Activated CD4-positive, alpha-beta memory T cell treated with anti-CD3 and anti-CD28 coated beads, Interleukin-2, amount 10 ng/mL, durations not matched to agents 7 days and 5 days (primary cell): ENCODE data around the gene MCUB. TPM values are rescaled to one million over a fixed set of nuclear protein-coding genes. Genes with fewer than 3 reads are reported as not detected.
"Not testable (repeated sequence)": the region's sequence is repeated elsewhere in the genome, so short reads cannot be mapped to it uniquely, and the experiment has no call there.

ENCODE experiments used
- CTCF ChIA-PET: fragments of 350-600 bp; sonication (Branson Sonifier 250); formaldehyde crosslinking; loops from one replicate; lab custom pipeline; 2021; ENCODE audit warnings: antibody characterized with exemption, inconsistent platforms; lab: Charles Lee
- POLR2A ChIA-PET: fragments of 350-600 bp; sonication (Branson Sonifier 250); formaldehyde crosslinking; loops from one replicate; lab custom pipeline; 2021; ENCODE audit warnings: antibody characterized with exemption; lab: Charles Lee
- DNase-seq: peaks from one replicate; pipeline ENCODE4 v3.0.0-alpha.2; 2020
- H3K27ac Mint-ChIP-seq: one replicate; pipeline ENCODE4 v1.8.0; 2021; ENCODE audit warnings: mild to moderate bottlenecking, mixed read lengths
- H3K27me3 Mint-ChIP-seq: one replicate; pipeline ENCODE4 v1.8.0; 2021; ENCODE audit warnings: mixed read lengths
- H3K36me3 Mint-ChIP-seq: one replicate; pipeline ENCODE4 v1.8.0; 2021; ENCODE audit warnings: low read depth, mixed read lengths
- H3K4me1 Mint-ChIP-seq: one replicate; pipeline ENCODE4 v1.8.0; 2021; ENCODE audit warnings: mixed read lengths
- H3K4me3 Mint-ChIP-seq: one replicate; pipeline ENCODE4 v1.8.0; 2021; ENCODE audit warnings: mild to moderate bottlenecking, mixed read lengths
- H3K9me3 Mint-ChIP-seq: one replicate; pipeline ENCODE4 v1.8.0; 2021; ENCODE audit warnings: mixed read lengths
- total RNA-seq, 2 experiments: library from RNA; stranded (reverse); gene quantifications; one replicate each; pipeline ENCODE4 v1.2.3, GENCODE V29; 2021

The MCUB gene
- 10 to 100 TPM; 90.6 to 96.9 TPM for total RNA-seq

- DNase-seq, result peak; percentile 95
- peaks cover 49% of the 10 kb centered on the region for H3K4me1 Mint-ChIP-seq
- H3K27me3 Mint-ChIP-seq, result no peaks in the 10 kb centered on the region
- H3K27ac Mint-ChIP-seq, result peak within 1 kb of the TSS; percentile 94
- H3K9me3 Mint-ChIP-seq, result peaks cover 2% of the 10 kb centered on the region
- H3K36me3 Mint-ChIP-seq, result peaks cover 44% of the 10 kb centered on the region
- H3K4me3 Mint-ChIP-seq, result peak within 1 kb of the TSS; percentile 92
- ChIA-PET POLR2A (interaction anchor here (0.6 to 5.1 kb wide), 32 partner anchors 10 to 912 kb away, joined by 3 to 58 read pairs (median 5); partner anchors contain the start of genes CASP6, GAR1, PLA2G12A and SEC24B), CTCF (interaction anchor here (0.7 to 3.0 kb wide), 12 partner anchors 11 to 143 kb away, joined by 3 to 28 read pairs (median 4); partner anchors contain the start of genes CASP6 and SEC24B)
Measured at GRCh38 chr4:109559983-109560686, at the start of gene MCUB. TSS of gene MCUB (plus strand) at chr4:109560246. CDS start at chr4:109560338, 92 bp downstream.

- Mint-ChIP-seq H3K36me3 (peaks cover 38% of the 10 kb centered on the region), H3K27me3 (no peaks in the 10 kb centered on the region), H3K4me1 (no peaks in the 10 kb centered on the region), H3K9me3 (no peaks in the 10 kb centered on the region), H3K27ac (no peak overlapping the region), H3K4me3 (no peak overlapping the region)
- CTCF ChIA-PET, result no interaction called here
- POLR2A ChIA-PET, result no interaction called here
- DNase-seq, result no peak
Measured at GRCh38 chr4:109510687-109511086, 49.4 kb upstream of the MCUB start.

- POLR2A ChIA-PET, result no interaction called here
- DNase-seq, result no peak
- Mint-ChIP-seq H3K36me3 (peaks cover 34% of the 10 kb centered on the region), H3K27ac (no peak overlapping the region), H3K4me3 (no peak overlapping the region), H3K9me3 (no peaks in the 10 kb centered on the region), H3K27me3 (no peaks in the 10 kb centered on the region), H3K4me1 (no peaks in the 10 kb centered on the region)
- CTCF ChIA-PET, result no interaction called here
Measured at GRCh38 chr4:109511414-109511813, 48.6 kb upstream of the MCUB start.

- POLR2A ChIA-PET, result not testable (repeated sequence)
- peaks cover 41% of the 10 kb centered on the region for H3K36me3 Mint-ChIP-seq
Measured at GRCh38 chr4:109513368-109513767, 46.7 kb upstream of the MCUB start.

GRCh38 chr4:109532182-109532581 lies 27.9 kb upstream of the MCUB start:
- no peaks in the 10 kb centered on the region for H3K4me1 Mint-ChIP-seq
- ChIA-PET POLR2A (interaction anchor here (1.2 to 1.4 kb wide), 2 partner anchors 11 to 27 kb away, joined by 3 to 4 read pairs; partner anchors contain the start of gene MCUB), CTCF (no interaction called here)
- H3K9me3 Mint-ChIP-seq, result no peaks in the 10 kb centered on the region
- H3K4me3 Mint-ChIP-seq, result no peak overlapping the region
- H3K27me3 Mint-ChIP-seq, result no peaks in the 10 kb centered on the region
- H3K27ac Mint-ChIP-seq, result no peak overlapping the region
- peaks cover 48% of the 10 kb centered on the region for H3K36me3 Mint-ChIP-seq
- no peak for DNase-seq

More at GRCh38 chr4:109513368-109513767, 46.7 kb upstream of the MCUB start:
- H3K4me1 Mint-ChIP-seq, DNase-seq, H3K27ac Mint-ChIP-seq, H3K27me3 Mint-ChIP-seq, H3K4me3 Mint-ChIP-seq, H3K9me3 Mint-ChIP-seq, CTCF ChIA-PET: not testable (repeated sequence)

GRCh38 chr4:109545401-109545800 lies 14.6 kb upstream of the MCUB start:
- DNase-seq, result no peak
- peaks cover 16% of the 10 kb centered on the region for H3K4me1 Mint-ChIP-seq
- H3K27me3 Mint-ChIP-seq, result no peaks in the 10 kb centered on the region
- ChIA-PET POLR2A (interaction anchor here (1.5 to 2.4 kb wide), 2 partner anchors 10 to 14 kb away, joined by 5 read pairs; no protein-coding TSS in a partner anchor), CTCF (interaction anchor here (1.6 kb wide), 1 partner anchor 112 kb away, joined by 5 read pairs; the partner anchor contains the start of gene SEC24B)
- H3K9me3 Mint-ChIP-seq, result no peaks in the 10 kb centered on the region
- H3K36me3 Mint-ChIP-seq, result peaks cover 18% of the 10 kb centered on the region
- H3K27ac Mint-ChIP-seq, result no peak overlapping the region
- H3K4me3 Mint-ChIP-seq, result no peak overlapping the region

GRCh38 chr4:109547394-109547793 lies 12.7 kb upstream of the MCUB start:
- Mint-ChIP-seq H3K27ac (no peak overlapping the region), H3K27me3 (no peaks in the 10 kb centered on the region), H3K4me1 (peaks cover 16% of the 10 kb centered on the region), H3K4me3 (no peak overlapping the region), H3K36me3 (peaks cover 18% of the 10 kb centered on the region), H3K9me3 (no peaks in the 10 kb centered on the region)
- CTCF ChIA-PET, result interaction anchor here (0.7 to 1.4 kb wide), 2 partner anchors 12 to 114 kb away, joined by 3 to 4 read pairs; partner anchors contain the start of genes MCUB and SEC24B
- no peak for DNase-seq
- POLR2A ChIA-PET, result interaction anchor here (2.8 kb wide), 1 partner anchor 12 kb away, joined by 16 read pairs; the partner anchor contains the start of gene MCUB

- CTCF ChIA-PET, result interaction anchor here (0.9 kb wide), 1 partner anchor 115 kb away, joined by 4 read pairs; the partner anchor contains the start of gene SEC24B
- Mint-ChIP-seq H3K9me3 (no peaks in the 10 kb centered on the region), H3K27me3 (no peaks in the 10 kb centered on the region), H3K27ac (no peak overlapping the region), H3K36me3 (peaks cover 11% of the 10 kb centered on the region), H3K4me1 (peaks cover 16% of the 10 kb centered on the region), H3K4me3 (no peak overlapping the region)
- DNase-seq, result no peak
- POLR2A ChIA-PET, result interaction anchor here (0.6 to 2.8 kb wide), 2 partner anchors 10 to 845 kb away, joined by 4 to 16 read pairs; partner anchors contain the start of gene MCUB
Measured at GRCh38 chr4:109548655-109549054, 11.4 kb upstream of the MCUB start.

GRCh38 chr4:109552237-109552636 lies 7.8 kb upstream of the MCUB start:
- no peak for DNase-seq
- H3K4me1 Mint-ChIP-seq, result peaks cover 16% of the 10 kb centered on the region
- H3K27ac Mint-ChIP-seq, result no peak overlapping the region
- no peaks in the 10 kb centered on the region for H3K27me3 Mint-ChIP-seq
- H3K9me3 Mint-ChIP-seq, result no peaks in the 10 kb centered on the region
- POLR2A ChIA-PET, result no interaction called here
- no peak overlapping the region for H3K4me3 Mint-ChIP-seq
- CTCF ChIA-PET, result no interaction called here
- peaks cover 14% of the 10 kb centered on the region for H3K36me3 Mint-ChIP-seq

GRCh38 chr4:109553130-109553529 lies 6.9 kb upstream of the MCUB start:
- POLR2A ChIA-PET, result no interaction called here
- peaks cover 14% of the 10 kb centered on the region for H3K4me1 Mint-ChIP-seq
- no peaks in the 10 kb centered on the region for H3K27me3 Mint-ChIP-seq
- H3K4me3 Mint-ChIP-seq, result no peak overlapping the region
- DNase-seq, result no peak
- H3K36me3 Mint-ChIP-seq, result peaks cover 17% of the 10 kb centered on the region
- CTCF ChIA-PET, result no interaction called here
- no peak overlapping the region for H3K27ac Mint-ChIP-seq
- no peaks in the 10 kb centered on the region for H3K9me3 Mint-ChIP-seq

- Mint-ChIP-seq H3K4me1 (peaks cover 14% of the 10 kb centered on the region), H3K36me3 (peaks cover 14% of the 10 kb centered on the region), H3K4me3 (no peak overlapping the region), H3K9me3 (peaks cover 2% of the 10 kb centered on the region), H3K27me3 (no peaks in the 10 kb centered on the region), H3K27ac (no peak overlapping the region)
- no peak for DNase-seq
- ChIA-PET CTCF (no interaction called here), POLR2A (interaction anchor here (1.6 kb wide), 1 partner anchor 9 kb away, joined by 5 read pairs; no protein-coding TSS in a partner anchor)
Measured at GRCh38 chr4:109554971-109555370, 5.1 kb upstream of the MCUB start.

GRCh38 chr4:109557433-109557832 lies 2.6 kb upstream of the MCUB start:
- peaks cover 21% of the 10 kb centered on the region for H3K36me3 Mint-ChIP-seq
- ChIA-PET POLR2A (interaction anchor here (3.3 to 4.8 kb wide), 4 partner anchors 10 to 258 kb away, joined by 16 to 58 read pairs (median 41); partner anchors contain the start of genes GAR1 and SEC24B), CTCF (interaction anchor here (1.4 to 3.0 kb wide), 2 partner anchors 17 to 124 kb away, joined by 6 to 10 read pairs; partner anchors contain the start of gene SEC24B)
- no peak overlapping the region for H3K4me3 Mint-ChIP-seq
- peaks cover 2% of the 10 kb centered on the region for H3K9me3 Mint-ChIP-seq
- H3K27ac Mint-ChIP-seq, result no peak overlapping the region
- H3K27me3 Mint-ChIP-seq, result no peaks in the 10 kb centered on the region
- H3K4me1 Mint-ChIP-seq, result peaks cover 29% of the 10 kb centered on the region
- no peak for DNase-seq

- Mint-ChIP-seq H3K4me3 (peak overlapping the region; percentile 31), H3K4me1 (peaks cover 36% of the 10 kb centered on the region), H3K36me3 (peaks cover 28% of the 10 kb centered on the region)
- not testable (repeated sequence) for H3K9me3 Mint-ChIP-seq, H3K27me3 Mint-ChIP-seq, H3K27ac Mint-ChIP-seq
- ChIA-PET CTCF (interaction anchor here (1.4 to 3.0 kb wide), 3 partner anchors 11 to 125 kb away, joined by 4 to 10 read pairs (median 6); partner anchors contain the start of gene SEC24B), POLR2A (interaction anchor here (1.6 to 4.8 kb wide), 7 partner anchors 10 to 258 kb away, joined by 5 to 58 read pairs (median 29); partner anchors contain the start of genes CASP6, GAR1 and SEC24B)
- DNase-seq, result peak; percentile 30
Measured at GRCh38 chr4:109558095-109558494, 2.0 kb upstream of the MCUB start.
